HL-60 (cell line): ENCODE measurements around the gene CFAP74.

ENCODE experiments used
- DNase-seq, 2 experiments: peaks; one replicate each; pipeline ENCODE4 v3.0.0-alpha.2; 2010 to 2020; ENCODE audit warnings: low read depth in 1 of 2, low spot score in 1 of 2
- H3K27ac ChIP-seq: fragments of 250-450 bp; sonication (Bioruptor Pico); replicated peaks from 2 replicates; pipeline ENCODE4 v1.5.1; 2020; ENCODE audit warnings: mild to moderate bottlenecking, moderate library complexity
- H3K27me3 ChIP-seq: fragments of 250-450 bp; sonication (Bioruptor Pico); 2 replicates; pipeline ENCODE4 v1.5.1; 2021; ENCODE audit warnings: mild to moderate bottlenecking, moderate library complexity; ENCODE audit not compliant: insufficient read depth, poor library complexity, severe bottlenecking
- H3K4me3 ChIP-seq: replicated peaks from 2 replicates; pipeline ENCODE4 v1.5.1; 2011; ENCODE audit warnings: mild to moderate bottlenecking, control low read depth, low read length; ENCODE audit not compliant: insufficient read depth
- GABPA ChIP-seq: IDR thresholded peaks from 2 replicates; pipeline ENCODE4 v1.6.1; 2012; ENCODE audit warnings: low read depth
- POLR2AphosphoS5 ChIP-seq: IDR thresholded peaks from 2 replicates; pipeline ENCODE4 v1.6.1; 2012; ENCODE audit warnings: low read depth
- SPI1 ChIP-seq: IDR thresholded peaks from 2 replicates; pipeline ENCODE4 v1.6.1; 2012; ENCODE audit warnings: low read depth, mild to moderate bottlenecking, borderline replicate concordance
- TF ChIP-seq, protein P1 (sequence below): IDR thresholded peaks from one replicate; pipeline ENCODE4 v1.5.1; 2011; ENCODE audit warnings: low read length, control low read depth, inconsistent platforms; ENCODE audit not compliant: insufficient read depth
- TF ChIP-seq, protein P2 (sequence below): IDR thresholded peaks from 2 replicates; pipeline ENCODE4 v1.6.1; 2012; ENCODE audit warnings: low read depth; ENCODE audit not compliant: insufficient replicate concordance

CFAP74 gene

DNA sequence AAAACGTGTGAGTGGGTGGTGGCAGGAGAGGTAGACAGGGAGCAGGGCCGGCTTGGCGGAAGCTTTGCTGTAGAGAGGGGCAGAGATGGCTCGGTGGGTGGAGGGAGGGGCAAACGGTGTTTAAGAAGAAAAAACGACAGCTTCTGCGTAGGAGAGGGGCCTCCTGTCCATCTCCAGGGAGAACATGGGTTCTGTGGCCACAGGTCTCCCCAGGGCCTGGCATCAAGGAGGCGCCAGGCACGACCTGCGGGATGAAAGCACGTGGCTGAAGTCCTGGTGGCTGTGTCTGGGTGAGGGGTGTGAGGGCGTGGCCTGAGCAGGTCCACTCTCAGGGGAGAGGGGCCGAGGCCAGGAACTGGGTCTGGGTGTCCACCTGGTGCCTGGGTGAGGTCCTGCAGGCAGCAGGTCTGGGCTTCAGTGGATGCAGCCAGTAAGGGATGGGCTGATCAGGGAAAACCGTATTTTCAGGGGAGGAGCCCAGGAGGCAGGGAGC, 45.7 kb upstream of the CFAP74 start:
- Histone ChIP-seq H3K27ac (no peak overlapping the region), H3K4me3 (no peak overlapping the region), H3K27me3 (peaks cover 47% of the 10 kb centered on the region)
- DNase-seq = no peak
- TF ChIP-seq, protein P1, sequence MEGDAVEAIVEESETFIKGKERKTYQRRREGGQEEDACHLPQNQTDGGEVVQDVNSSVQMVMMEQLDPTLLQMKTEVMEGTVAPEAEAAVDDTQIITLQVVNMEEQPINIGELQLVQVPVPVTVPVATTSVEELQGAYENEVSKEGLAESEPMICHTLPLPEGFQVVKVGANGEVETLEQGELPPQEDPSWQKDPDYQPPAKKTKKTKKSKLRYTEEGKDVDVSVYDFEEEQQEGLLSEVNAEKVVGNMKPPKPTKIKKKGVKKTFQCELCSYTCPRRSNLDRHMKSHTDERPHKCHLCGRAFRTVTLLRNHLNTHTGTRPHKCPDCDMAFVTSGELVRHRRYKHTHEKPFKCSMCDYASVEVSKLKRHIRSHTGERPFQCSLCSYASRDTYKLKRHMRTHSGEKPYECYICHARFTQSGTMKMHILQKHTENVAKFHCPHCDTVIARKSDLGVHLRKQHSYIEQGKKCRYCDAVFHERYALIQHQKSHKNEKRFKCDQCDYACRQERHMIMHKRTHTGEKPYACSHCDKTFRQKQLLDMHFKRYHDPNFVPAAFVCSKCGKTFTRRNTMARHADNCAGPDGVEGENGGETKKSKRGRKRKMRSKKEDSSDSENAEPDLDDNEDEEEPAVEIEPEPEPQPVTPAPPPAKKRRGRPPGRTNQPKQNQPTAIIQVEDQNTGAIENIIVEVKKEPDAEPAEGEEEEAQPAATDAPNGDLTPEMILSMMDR = no peak
- no peak for TF ChIP-seq POLR2AphosphoS5
- TF ChIP-seq GABPA = no peak
- TF ChIP-seq, protein P2, sequence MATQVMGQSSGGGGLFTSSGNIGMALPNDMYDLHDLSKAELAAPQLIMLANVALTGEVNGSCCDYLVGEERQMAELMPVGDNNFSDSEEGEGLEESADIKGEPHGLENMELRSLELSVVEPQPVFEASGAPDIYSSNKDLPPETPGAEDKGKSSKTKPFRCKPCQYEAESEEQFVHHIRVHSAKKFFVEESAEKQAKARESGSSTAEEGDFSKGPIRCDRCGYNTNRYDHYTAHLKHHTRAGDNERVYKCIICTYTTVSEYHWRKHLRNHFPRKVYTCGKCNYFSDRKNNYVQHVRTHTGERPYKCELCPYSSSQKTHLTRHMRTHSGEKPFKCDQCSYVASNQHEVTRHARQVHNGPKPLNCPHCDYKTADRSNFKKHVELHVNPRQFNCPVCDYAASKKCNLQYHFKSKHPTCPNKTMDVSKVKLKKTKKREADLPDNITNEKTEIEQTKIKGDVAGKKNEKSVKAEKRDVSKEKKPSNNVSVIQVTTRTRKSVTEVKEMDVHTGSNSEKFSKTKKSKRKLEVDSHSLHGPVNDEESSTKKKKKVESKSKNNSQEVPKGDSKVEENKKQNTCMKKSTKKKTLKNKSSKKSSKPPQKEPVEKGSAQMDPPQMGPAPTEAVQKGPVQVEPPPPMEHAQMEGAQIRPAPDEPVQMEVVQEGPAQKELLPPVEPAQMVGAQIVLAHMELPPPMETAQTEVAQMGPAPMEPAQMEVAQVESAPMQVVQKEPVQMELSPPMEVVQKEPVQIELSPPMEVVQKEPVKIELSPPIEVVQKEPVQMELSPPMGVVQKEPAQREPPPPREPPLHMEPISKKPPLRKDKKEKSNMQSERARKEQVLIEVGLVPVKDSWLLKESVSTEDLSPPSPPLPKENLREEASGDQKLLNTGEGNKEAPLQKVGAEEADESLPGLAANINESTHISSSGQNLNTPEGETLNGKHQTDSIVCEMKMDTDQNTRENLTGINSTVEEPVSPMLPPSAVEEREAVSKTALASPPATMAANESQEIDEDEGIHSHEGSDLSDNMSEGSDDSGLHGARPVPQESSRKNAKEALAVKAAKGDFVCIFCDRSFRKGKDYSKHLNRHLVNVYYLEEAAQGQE = no peak
- TF ChIP-seq SPI1 = no peak

DNA sequence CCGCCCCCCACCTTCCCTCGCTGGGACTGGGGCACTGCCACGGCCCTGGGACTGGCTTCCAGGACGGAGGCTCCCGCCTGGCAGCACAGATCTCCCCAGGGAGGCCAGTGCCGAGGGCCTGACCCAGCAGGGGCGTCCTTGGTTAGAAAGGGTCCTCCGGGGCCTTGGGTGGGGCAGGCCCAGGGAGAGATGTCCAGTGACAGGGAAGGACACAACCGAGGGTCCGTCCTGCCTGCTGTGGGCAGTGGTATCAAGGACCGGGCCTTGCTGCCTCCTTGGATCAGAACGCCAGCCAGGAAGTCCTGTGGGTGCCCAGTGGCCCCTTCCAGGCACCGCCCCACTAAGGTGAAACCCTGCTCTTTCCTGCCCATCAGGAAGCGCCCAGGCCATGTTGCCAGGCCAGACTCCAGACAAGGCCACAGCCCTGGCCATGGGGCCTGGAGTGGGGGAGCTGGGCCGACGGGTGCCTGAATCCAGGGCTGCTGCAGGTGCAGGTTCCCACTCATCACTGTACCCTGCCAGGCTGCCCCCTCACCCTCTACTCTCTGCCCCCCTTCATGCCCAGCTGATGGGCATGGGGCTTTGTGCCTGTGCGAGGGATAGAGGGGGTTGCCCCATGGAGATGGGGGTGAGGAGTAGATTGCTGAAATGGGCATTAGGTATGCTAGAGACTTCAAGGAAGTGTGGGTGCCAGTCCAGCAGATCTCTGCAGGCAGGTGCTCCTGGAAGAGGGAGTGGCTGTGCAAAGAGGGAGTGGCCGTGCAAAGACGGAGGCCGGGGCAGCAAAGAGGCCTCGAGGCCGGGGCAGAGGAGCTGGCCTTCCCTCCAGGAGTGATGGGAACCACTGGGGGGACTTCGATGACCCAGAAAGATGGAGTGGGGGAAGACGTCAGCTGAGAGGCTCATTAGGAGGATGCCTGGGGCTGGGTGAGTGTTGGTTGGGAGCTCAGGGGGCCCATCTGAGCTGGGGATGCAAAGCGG, 44.5 kb upstream of the CFAP74 start:
- H3K27ac ChIP-seq = no peak overlapping the region
- no peak for DNase-seq
- no peak for TF ChIP-seq SPI1
- no peak for TF ChIP-seq POLR2AphosphoS5
- TF ChIP-seq, protein P2 = no peak
- TF ChIP-seq GABPA = no peak
- TF ChIP-seq, protein P1 = no peak
- peaks cover 47% of the 10 kb centered on the region for H3K27me3 ChIP-seq
- no peak overlapping the region for H3K4me3 ChIP-seq

DNA sequence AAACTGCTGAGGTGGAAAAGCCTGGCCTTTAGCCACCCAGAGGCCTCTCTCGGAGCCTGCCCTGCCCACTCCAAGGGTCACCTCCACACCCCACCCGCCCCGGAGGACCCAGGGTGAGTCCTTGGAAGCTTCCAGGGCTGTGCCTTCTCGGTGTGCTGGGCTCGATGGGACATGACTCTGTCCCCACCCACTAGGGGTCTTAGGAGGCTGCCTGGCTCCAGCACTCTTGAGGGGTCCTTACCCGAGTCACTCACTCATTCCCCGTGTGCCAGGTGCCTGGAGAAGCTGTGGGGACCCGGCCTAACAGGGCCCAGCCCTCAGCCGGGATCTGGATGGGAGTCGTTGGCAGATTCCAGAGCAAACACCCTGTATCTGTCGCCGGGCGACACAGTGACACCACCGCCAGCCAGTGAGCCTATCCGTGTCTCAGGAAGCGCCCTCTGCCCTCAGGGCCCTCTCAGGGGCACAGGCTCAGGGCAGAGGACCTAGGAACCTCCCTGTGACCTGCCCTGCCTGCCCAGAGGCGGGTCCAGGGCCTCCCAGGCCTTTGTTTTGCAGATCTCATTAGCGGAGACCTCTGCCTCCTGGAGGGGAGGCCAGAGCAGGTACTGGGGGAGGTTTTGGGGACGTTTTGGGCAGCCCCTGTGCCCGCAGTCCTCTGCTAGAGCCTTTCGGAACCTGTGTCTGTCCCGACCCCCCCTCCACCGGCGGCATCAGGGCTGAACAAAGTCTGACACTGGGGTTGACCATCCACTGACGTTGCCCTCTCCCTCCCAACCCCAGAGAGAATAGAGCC, 43.6 kb upstream of the CFAP74 start:
- Histone ChIP-seq H3K27ac (no peak overlapping the region), H3K27me3 (peaks cover 42% of the 10 kb centered on the region), H3K4me3 (no peak overlapping the region)
- TF ChIP-seq GABPA (no peak), POLR2AphosphoS5 (no peak), SPI1 (no peak)
- TF ChIP-seq, protein P1 = no peak
- TF ChIP-seq, protein P2 = no peak
- DNase-seq = no peak
